ENCODE measurements around the gene UGT2A2.

DNA sequence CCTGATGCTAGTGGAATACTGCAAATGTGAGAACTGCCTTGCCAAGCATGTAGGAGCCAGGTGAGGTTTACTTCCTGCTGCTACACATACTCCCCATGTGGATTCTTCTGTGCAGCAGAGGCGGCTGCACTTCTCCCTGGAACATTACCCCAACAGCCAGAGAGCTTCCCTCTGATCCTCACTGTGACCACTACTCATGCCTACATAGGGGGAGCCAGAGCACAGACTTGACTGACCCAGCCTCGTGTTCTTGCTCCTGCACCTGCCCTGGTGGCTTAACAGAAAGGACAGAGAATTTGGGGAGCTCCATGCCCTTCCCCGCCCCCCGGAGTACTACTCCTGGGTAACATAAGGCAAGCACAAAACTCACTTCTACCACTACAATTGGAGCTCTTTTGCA lies 38.4 kb downstream of the UGT2A2 start:
- TF ChIP-seq EZH2 (IDR thresholded peaks at IDR 0.05) (no peak), EZH2phosphoT487 (IDR thresholded peaks at IDR 0.05) (no peak)
- TF ChIP-seq, protein P1, sequence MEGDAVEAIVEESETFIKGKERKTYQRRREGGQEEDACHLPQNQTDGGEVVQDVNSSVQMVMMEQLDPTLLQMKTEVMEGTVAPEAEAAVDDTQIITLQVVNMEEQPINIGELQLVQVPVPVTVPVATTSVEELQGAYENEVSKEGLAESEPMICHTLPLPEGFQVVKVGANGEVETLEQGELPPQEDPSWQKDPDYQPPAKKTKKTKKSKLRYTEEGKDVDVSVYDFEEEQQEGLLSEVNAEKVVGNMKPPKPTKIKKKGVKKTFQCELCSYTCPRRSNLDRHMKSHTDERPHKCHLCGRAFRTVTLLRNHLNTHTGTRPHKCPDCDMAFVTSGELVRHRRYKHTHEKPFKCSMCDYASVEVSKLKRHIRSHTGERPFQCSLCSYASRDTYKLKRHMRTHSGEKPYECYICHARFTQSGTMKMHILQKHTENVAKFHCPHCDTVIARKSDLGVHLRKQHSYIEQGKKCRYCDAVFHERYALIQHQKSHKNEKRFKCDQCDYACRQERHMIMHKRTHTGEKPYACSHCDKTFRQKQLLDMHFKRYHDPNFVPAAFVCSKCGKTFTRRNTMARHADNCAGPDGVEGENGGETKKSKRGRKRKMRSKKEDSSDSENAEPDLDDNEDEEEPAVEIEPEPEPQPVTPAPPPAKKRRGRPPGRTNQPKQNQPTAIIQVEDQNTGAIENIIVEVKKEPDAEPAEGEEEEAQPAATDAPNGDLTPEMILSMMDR (IDR thresholded peaks at IDR 0.05): peak; percentile 8
